Measurements from ENCODE around the gene TUT1. TPM values are rescaled to one million over a fixed set of nuclear protein-coding genes. Genes with fewer than 3 reads are reported as not detected.

Gene TUT1
- total RNA-seq, 2 experiments from 2014 or later, result 22.5 to 38.2 TPM

GRCh38 chr11:62599069-62599696 is 7.9 kb upstream of the TUT1 start:
- TF ChIP-seq EZH2phosphoT487 (IDR thresholded peaks at IDR 0.05; ENCODE audit: borderline replicate concordance, low read depth, low read length) (no peak), CTCF (conservative IDR thresholded peaks at IDR 0.05; ENCODE audit: low read length) (no peak)
- ChIA-PET POLR2A (interaction anchor here (0.6 to 1.1 kb wide), 4 partner anchors 73 to 1683 kb away, joined by 3 to 4 read pairs (median 3); partner anchors contain the start of genes LBHD1 and UQCC3), CTCF (ENCODE audit: unreplicated experiment) (no interaction called here)
- Histone ChIP-seq H3K79me2 (ENCODE audit: insufficient read depth, low read depth, low read length) (peaks cover 37% of the 10 kb centered on the region), H3K4me1 (ENCODE audit: insufficient read depth, low read length, poor library complexity, severe bottlenecking) (peaks cover 24% of the 10 kb centered on the region), H2AFZ (ENCODE audit: low read length) (no peak overlapping the region), H3K27ac (ENCODE audit: low read depth, low read length, poor library complexity, severe bottlenecking) (peak overlapping the region; percentile 87), H3K9me2 (ENCODE audit: insufficient read depth, low read length) (no peaks in the 10 kb centered on the region), H3K4me3 (ENCODE audit: low read depth, low read length, poor library complexity, severe bottlenecking) (peak overlapping the region; percentile 98), H3K9me3 (ENCODE audit: low read length) (no peaks in the 10 kb centered on the region), H4K20me1 (ENCODE audit: insufficient read depth, low read length) (peaks cover 9% of the 10 kb centered on the region; the same call in 1 of the 2 replicates), H3K36me3 (ENCODE audit: insufficient read depth, low read length) (peaks cover 86% of the 10 kb centered on the region), H3K4me2 (ENCODE audit: low read length) (peak overlapping the region; percentile 98)
- intact Hi-C loops (cut with micrococcal nuclease; ENCODE audit: unreplicated experiment), result loop anchor here (10.0 kb wide), 2 partner anchors 126 to 236 kb away; partner anchors contain the start of genes HNRNPUL2, STX5, TEX54 and TTC9C
- no TSS peak for BruUV-seq (replicated peaks)
- DNase-seq (ENCODE audit: low spot score), result peak; percentile 99

GRCh38 chr11:62595124-62595523 is 3.8 kb upstream of the TUT1 start:
- intact Hi-C loops (cut with micrococcal nuclease; ENCODE audit: unreplicated experiment), result loop anchor here (10.0 kb wide), 2 partner anchors 130 to 240 kb away; partner anchors contain the start of genes HNRNPUL2, STX5, TEX54 and TTC9C
- POLR2A ChIA-PET, result interaction anchor here (0.6 kb wide), 1 partner anchor 1706 kb away, joined by 4 read pairs; no protein-coding TSS in a partner anchor
- CTCF ChIA-PET (ENCODE audit: unreplicated experiment), result no interaction called here

More at GRCh38 chr11:62595124-62595523, 3.8 kb upstream of the TUT1 start:
- Histone ChIP-seq H3K4me3 (ENCODE audit: low read depth, low read length, poor library complexity, severe bottlenecking) (no peak overlapping the region), H3K4me1 (ENCODE audit: insufficient read depth, low read length, poor library complexity, severe bottlenecking) (peaks cover 41% of the 10 kb centered on the region), H3K9me3 (ENCODE audit: low read length) (no peaks in the 10 kb centered on the region), H3K9me2 (ENCODE audit: insufficient read depth, low read length) (no peaks in the 10 kb centered on the region), H3K4me2 (ENCODE audit: low read length) (no peak overlapping the region), H3K79me2 (ENCODE audit: insufficient read depth, low read depth, low read length) (peaks cover 35% of the 10 kb centered on the region), H4K20me1 (ENCODE audit: insufficient read depth, low read length) (peaks cover 9% of the 10 kb centered on the region; the same call in 1 of the 2 replicates), H3K27ac (ENCODE audit: low read depth, low read length, poor library complexity, severe bottlenecking) (no peak overlapping the region), H3K36me3 (ENCODE audit: insufficient read depth, low read length) (peaks cover 76% of the 10 kb centered on the region), H2AFZ (ENCODE audit: low read length) (no peak overlapping the region)
- TF ChIP-seq EZH2phosphoT487 (IDR thresholded peaks at IDR 0.05; ENCODE audit: borderline replicate concordance, low read depth, low read length) (no peak), CTCF (conservative IDR thresholded peaks at IDR 0.05; ENCODE audit: low read length) (no peak)
- no peak for DNase-seq (ENCODE audit: low spot score)
- BruUV-seq (replicated peaks), result no TSS peak

All from OCI-LY7 (cell line).